Dermis microvascular lymphatic vessel endothelial cell (primary cell): ENCODE results near the gene NDUFS8. TPM values are rescaled to one million over a fixed set of nuclear protein-coding genes. Genes with fewer than 3 reads are reported as not detected.
A peak's percentile ranks its signal among the peaks of the same experiment; 100 is the strongest.

Experiments used
- DNase-seq, 2 donors: peaks; one replicate each; pipeline versions ENCODE4 v3.0.0 to v3.0.0-alpha.2; 2010; ENCODE audit warnings: low read depth in 2 of 2
- total RNA-seq: library from RNA; depleted of rRNA; stranded (reverse); fragments of >200 nt; gene quantifications from 2 replicates; pipeline ENCODE4 v1.2.1, GENCODE V29; 2014

The NDUFS8 gene
- total RNA-seq, 1 donor from 2014 or later: 96.3 TPM

GRCh38 chr11:68014947-68015447 lies 15.5 kb upstream of the NDUFS8 start:
- no peak for DNase-seq

- no peak for DNase-seq
These were observed 15.0 kb upstream of the NDUFS8 start for GRCh38 chr11:68015467-68015866.

GRCh38 chr11:68016161-68016903 lies 14.1 kb upstream of the NDUFS8 start:
- DNase-seq: no peak

- DNase-seq: no peak
These were observed 13.3 kb upstream of the NDUFS8 start for GRCh38 chr11:68016904-68017817.

- no peak for DNase-seq
These were observed 12.3 kb upstream of the NDUFS8 start for GRCh38 chr11:68017980-68018729.

GRCh38 chr11:68018730-68019190 lies 11.7 kb upstream of the NDUFS8 start:
- no peak for DNase-seq

- no peak for DNase-seq
These were observed 11.0 kb upstream of the NDUFS8 start for GRCh38 chr11:68019486-68019885.

- peak in 1 of 2 donors; percentile 42 for DNase-seq
These were observed 9.9 kb upstream of the NDUFS8 start for GRCh38 chr11:68020575-68020974.

- DNase-seq: no peak
These were observed 9.2 kb upstream of the NDUFS8 start for GRCh38 chr11:68021167-68021787.

GRCh38 chr11:68022531-68022930 lies 8.0 kb upstream of the NDUFS8 start:
- no peak for DNase-seq

GRCh38 chr11:68024508-68024907 lies 6.0 kb upstream of the NDUFS8 start:
- no peak for DNase-seq

GRCh38 chr11:68025047-68025446 lies 5.4 kb upstream of the NDUFS8 start:
- DNase-seq: no peak

- no peak for DNase-seq
These were observed 3.9 kb upstream of the NDUFS8 start for GRCh38 chr11:68026391-68027105.

GRCh38 chr11:68027667-68028066 lies 2.8 kb upstream of the NDUFS8 start:
- DNase-seq: no peak

- no peak for DNase-seq
These were observed 1.5 kb upstream of the NDUFS8 start for GRCh38 chr11:68028802-68029545.

- peak in 1 of 2 donors; percentile 37 for DNase-seq
These were observed 623 bp downstream of the NDUFS8 start for GRCh38 chr11:68031144-68031464.

GRCh38 chr11:68032003-68032402 lies 1.5 kb downstream of the NDUFS8 start:
- no peak for DNase-seq

GRCh38 chr11:68032997-68033707 lies 2.7 kb downstream of the NDUFS8 start:
- DNase-seq: no peak

- DNase-seq: no peak
These were observed 3.2 kb downstream of the NDUFS8 start for GRCh38 chr11:68033708-68034045.
